Stomach (tissue), 4 donors: ENCODE data around the gene WWOX.

Experiments
- EP300 ChIP-seq: sonication (generic); formaldehyde crosslinking; IDR thresholded peaks from one replicate; pipeline ENCODE4 v1.6.1; 2017; ENCODE audit warnings: antibody characterized with exemption
- POLR2A ChIP-seq, 4 donors: fragments of 450-650 bp; IDR thresholded peaks; one replicate each; pipeline ENCODE4 v1.6.1; 2016; ENCODE audit warnings: antibody characterized with exemption in 4 of 4, control low read depth in 2 of 4, mild to moderate bottlenecking in 1 of 4, moderate library complexity in 1 of 4
- POLR2AphosphoS5 ChIP-seq, 3 donors: sonication (generic); formaldehyde crosslinking; IDR thresholded peaks; one replicate each; pipeline ENCODE4 v1.6.1; 2016; ENCODE audit warnings: antibody characterized with exemption in 3 of 3
- TF ChIP-seq, protein P1 (sequence below), 7 experiments: fragments of 450-650 bp in 4 of 7; fragments of 200-600 bp in 3 of 7; sonication (generic) in 3 of 7; IDR thresholded peaks; one replicate each; pipeline ENCODE4 v1.5.1; 2016 to 2019; ENCODE audit warnings: antibody characterized with exemption in 7 of 7, control low read depth in 2 of 7, mild to moderate bottlenecking in 1 of 7

DNA sequence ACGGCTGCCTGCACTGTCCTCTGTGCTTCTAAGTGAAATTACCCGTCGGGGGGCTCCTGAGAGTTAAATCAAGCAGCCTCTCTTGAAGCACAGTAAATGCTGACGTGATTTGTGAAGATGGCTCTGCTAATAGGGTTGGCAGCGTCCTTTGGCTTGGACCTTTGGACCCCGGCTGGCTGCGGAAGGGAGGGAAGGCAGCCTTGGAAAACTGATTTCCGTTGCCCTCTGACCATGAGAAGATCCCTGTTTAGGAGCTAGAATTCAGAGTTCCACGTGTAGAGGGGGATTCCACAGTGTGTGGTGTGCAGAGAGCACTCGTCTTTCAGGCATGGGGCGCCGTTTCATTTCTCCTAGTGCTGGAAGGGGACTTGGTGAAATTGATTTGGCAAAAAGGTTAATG lies 640.8 kb downstream of the WWOX start:
- TF ChIP-seq, protein P1, sequence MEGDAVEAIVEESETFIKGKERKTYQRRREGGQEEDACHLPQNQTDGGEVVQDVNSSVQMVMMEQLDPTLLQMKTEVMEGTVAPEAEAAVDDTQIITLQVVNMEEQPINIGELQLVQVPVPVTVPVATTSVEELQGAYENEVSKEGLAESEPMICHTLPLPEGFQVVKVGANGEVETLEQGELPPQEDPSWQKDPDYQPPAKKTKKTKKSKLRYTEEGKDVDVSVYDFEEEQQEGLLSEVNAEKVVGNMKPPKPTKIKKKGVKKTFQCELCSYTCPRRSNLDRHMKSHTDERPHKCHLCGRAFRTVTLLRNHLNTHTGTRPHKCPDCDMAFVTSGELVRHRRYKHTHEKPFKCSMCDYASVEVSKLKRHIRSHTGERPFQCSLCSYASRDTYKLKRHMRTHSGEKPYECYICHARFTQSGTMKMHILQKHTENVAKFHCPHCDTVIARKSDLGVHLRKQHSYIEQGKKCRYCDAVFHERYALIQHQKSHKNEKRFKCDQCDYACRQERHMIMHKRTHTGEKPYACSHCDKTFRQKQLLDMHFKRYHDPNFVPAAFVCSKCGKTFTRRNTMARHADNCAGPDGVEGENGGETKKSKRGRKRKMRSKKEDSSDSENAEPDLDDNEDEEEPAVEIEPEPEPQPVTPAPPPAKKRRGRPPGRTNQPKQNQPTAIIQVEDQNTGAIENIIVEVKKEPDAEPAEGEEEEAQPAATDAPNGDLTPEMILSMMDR (IDR thresholded peaks at IDR 0.05): no peak
- TF ChIP-seq POLR2A (IDR thresholded peaks at IDR 0.05) (no peak), POLR2AphosphoS5 (IDR thresholded peaks at IDR 0.05) (no peak), EP300 (no peak)
